NCI-H524 treated with DMSO at 0.1 percent for 48 hours (cell line): Measurements from ENCODE around the gene FBXO9.

Source experiments
- DNase-seq: peaks from one replicate; lab custom pipeline; 2025; lab: John Stamatoyannopoulos, UW

FBXO9 gene

DNA sequence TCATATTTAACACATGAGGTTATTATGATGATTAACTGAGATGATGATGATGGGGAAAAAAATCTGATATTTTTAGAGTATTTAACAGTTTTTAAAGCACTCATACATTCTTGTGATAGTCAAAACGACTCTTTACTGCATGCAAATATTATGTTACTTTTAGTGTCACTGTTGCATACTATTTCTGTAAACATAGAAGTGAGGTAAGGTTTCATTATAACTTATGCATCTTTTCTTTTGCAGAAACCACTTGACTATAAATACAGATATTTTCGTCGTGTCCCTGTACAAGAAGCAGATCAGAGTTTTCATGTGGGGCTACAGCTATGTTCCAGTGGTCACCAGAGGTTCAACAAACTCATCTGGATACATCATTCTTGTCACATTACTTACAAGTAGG lies 30.1 kb downstream of the FBXO9 start:
- DNase-seq, result no peak

DNA sequence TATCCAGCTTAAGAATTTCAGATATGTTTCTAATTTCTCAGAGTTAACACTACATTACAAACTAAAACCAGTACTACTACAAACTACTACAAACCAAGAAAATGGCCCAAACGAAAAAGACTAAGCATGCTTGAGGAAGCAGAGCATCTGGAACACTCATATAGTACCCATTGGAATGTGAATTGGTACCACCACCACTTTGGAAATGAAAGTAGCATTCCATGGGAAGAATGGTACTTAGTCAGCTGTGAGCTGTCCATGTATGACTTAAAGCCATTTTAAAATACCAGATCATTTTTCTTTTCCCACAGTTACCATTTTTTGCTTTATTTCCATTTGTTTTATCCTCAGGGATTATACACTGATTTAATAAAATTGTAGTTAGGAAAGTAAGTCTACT lies 30.5 kb downstream of the FBXO9 start:
- no peak for DNase-seq

GRCh38 chr6:53100561-53100960 lies 35.4 kb downstream of the FBXO9 start:
- no peak for DNase-seq

DNA sequence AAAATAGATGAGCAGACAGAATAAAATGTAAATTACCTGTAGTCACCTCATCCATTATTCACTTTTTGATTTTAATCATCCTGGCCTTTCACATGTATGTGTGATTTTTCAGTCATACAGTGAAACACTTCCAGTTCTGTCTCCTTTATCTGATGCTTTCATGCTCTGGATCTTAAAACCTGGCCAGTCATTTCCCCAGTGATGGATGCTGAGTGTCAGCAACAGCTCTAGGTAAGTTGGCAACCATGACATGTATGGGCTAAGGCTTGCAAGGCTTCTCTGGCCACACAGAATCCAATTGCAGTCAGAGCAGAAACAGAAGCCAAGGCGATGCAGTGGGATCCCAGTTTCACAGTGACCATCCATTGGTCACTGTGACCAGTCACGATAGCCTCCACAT lies 35.8 kb downstream of the FBXO9 start:
- DNase-seq, result no peak

DNA sequence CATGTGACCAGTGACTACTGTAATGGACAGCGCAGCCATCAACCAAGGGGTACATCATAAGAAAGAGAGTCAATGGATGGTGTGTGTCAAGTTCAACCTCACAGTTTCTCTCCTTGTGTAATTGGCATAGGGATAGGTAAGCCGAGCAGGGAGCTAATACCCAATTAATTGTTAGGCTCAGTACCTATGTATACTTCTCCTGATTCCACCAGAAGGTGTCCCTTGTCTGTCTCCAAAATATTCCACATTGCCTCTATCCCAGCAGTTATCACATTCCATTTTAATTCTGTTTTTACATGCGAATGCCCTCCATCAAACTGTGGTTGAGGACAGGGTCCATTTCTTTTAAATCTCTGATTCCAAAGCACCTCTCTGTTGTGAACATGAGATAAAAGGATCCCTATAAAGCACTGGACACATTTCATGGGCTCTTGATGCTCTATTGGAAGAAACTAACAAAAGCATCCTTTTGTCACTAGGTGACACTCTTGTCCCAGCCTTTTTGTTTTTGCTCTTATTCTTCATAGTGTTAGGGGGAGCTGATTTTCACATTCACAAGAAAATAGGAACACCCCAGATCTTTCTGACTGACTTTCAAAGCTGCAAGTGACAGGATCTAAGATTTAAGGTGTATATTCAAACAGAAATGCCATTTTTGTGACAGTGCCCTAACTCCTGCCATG lies 38.9 kb downstream of the FBXO9 start:
- no peak for DNase-seq

DNA sequence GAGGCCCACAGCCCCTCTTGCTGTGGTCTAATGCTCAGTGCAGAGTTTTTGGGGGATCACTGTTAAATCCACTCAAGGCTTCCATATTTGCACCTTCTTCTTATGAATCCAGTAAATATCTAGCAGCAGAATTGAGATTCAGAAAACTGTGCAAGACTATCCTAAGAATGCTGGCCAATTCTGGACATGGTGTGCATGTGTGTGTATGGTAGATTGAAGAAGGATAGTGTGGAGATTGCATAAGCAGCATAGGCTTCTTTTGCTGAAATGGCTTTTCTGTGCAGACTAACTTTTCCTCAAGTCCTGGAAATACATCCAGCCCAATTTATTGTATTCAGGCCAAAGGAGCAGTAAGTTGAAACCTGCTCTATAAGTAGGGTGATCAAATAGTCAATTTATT lies 39.7 kb downstream of the FBXO9 start:
- no peak for DNase-seq

DNA sequence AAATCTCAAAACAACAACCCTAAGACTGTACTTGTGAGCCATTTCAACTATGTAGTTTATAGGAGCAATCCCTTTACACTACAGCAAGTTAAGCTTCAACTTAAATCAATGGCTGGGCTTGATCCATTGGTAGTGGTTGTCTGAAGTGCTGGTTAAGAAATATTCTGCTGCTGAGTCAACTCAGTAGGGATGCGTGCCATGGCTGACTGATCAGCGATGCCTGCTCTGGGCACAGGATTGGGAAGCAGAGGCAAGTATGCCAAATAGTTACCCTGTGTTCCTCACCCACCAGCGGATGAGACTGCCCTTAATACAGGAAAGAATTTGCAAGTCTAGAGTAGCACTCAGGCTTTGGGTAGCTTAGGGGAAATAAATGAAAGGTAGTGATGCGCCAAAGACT lies 41.9 kb downstream of the FBXO9 start:
- no peak for DNase-seq

- no peak for DNase-seq
These were observed 44.4 kb downstream of the FBXO9 start for GRCh38 chr6:53109612-53110011.

DNA sequence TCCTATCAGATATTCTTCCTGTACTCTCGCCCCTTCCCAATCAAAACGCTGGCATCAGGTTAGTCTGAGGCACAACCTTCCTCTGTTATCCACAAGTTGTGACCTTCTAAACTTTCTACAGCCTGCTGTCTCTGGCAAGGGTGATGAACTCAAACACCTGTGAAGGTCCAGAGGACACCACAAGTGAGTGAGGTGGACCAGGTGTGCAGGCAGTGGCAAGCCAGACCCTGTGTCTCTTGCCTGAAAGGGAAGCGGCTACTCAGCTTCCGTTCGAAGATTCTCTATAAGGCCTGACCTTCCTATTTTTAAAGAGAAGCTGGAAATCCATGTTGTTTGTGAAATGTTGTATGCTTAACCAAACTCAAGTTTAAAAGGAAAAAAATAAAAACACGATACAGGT lies 46.7 kb downstream of the FBXO9 start:
- no peak for DNase-seq

DNA sequence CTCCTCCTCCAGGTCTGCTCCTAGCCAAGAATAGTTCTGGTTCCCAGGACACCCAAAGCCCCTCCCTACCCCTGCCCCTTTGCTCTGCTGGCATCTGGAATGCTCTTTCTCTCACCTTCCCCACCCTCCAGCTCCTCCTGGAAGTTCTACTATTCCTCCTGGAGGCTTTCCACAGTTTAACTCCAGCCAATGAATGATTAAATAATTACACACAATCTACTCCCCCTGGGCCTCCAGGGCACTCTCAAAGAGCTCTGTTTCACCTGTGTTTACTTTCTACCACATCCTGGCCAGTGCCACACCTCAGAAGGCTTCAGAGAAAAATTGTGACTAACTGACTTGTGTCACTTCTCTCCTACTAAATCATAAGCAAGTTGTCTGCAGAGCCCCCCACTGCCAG lies 47.2 kb downstream of the FBXO9 start:
- DNase-seq, result no peak

GRCh38 chr6:53112871-53113270 lies 47.7 kb downstream of the FBXO9 start:
- DNase-seq, result no peak

GRCh38 chr6:53113742-53114141 lies 48.5 kb downstream of the FBXO9 start:
- DNase-seq, result no peak

GRCh38 chr6:53115113-53115512 lies 49.9 kb downstream of the FBXO9 start:
- DNase-seq, result no peak

DNA sequence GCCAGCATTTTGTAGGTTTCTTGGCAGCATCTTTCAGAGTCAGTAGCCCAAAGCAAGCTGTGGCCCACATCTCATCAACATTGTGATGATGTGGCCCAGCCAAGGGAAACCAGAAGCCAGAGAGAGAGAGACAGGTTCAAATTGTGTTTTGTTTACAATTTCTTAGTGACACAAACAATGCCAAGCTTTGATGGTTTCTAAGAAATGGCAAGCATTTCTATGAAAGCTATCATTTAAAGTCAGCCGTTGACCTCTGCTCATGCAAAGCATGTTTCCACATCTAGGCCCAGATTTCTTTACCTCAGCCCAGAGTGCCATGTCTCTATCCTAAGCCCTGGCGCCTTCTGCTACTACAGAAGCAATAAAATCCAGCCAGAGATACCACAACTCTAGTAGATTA lies 50.5 kb downstream of the FBXO9 start:
- DNase-seq, result no peak

GRCh38 chr6:53119349-53119748 lies 54.1 kb downstream of the FBXO9 start:
- no peak for DNase-seq

GRCh38 chr6:53119772-53120409 lies 54.7 kb downstream of the FBXO9 start:
- DNase-seq, result no peak

DNA sequence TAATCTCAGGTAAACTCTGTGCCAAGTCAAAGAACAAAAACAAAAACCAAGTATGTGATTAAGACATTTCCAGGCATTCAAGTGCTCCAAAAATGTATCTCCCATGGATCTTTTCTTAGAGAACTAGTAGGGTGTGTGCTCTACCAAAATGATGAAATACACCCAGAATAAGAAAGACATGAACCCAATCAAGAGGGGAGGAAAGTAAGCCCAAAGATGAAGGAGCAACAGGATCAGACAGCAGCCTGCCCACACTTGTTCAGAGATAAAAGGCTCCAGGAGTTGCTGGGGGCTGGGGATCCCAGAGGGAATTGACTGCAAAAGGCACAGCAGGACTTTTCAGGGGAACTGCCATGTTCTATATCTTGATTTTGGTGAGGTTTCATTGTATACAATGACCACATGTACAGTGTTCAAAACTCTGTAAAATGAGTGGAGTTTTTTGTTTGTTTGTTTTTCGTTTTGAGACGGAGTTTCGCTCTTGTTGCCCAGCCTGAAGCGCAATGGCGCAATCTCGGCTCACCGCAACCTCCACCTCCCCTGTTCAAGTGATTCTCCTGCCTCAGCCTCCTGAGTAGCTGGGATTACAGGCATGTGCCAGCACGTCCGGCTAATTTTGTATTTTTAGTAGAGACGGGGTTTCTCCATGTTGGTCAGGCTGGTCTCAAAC lies 59.1 kb downstream of the FBXO9 start:
- DNase-seq, result no peak

DNA sequence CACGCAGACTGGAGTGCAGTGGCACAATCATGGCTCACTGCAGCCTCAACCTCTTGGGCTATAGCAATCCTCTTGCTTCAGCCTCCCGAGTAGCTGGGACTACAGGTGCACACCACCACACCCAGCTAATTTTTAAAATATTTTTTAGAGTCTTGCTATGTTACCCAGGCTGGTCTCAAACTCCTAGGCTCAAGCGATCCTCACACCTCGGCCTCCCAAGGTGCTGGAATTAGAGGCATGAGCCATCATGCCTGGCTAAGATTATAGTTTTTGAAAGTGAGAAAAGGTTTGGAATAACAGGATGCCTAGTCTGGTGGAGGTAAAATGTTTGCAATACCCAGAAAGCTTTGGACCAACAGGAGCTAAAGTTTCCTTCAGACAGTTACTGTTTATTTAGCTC lies 60.1 kb downstream of the FBXO9 start:
- DNase-seq, result no peak

DNA sequence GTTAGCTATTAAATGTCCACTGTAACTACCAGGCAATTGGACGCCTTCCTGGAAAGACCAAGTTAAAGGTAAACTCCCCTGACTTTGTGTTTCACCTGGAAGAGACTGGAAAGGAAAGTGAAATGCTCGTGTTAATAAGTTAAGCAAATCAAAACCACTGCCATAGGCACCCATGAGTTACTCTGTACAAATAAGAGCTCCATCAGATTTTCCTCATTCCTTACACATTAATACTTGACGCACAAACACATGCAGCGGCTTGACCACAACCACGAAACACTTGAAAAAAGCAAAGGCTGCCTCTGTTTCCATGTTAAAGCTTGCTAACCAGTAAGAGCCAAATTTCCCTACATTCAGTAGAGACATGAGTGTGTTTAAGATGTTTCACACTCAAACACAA lies 63.6 kb downstream of the FBXO9 start:
- DNase-seq, result no peak

DNA sequence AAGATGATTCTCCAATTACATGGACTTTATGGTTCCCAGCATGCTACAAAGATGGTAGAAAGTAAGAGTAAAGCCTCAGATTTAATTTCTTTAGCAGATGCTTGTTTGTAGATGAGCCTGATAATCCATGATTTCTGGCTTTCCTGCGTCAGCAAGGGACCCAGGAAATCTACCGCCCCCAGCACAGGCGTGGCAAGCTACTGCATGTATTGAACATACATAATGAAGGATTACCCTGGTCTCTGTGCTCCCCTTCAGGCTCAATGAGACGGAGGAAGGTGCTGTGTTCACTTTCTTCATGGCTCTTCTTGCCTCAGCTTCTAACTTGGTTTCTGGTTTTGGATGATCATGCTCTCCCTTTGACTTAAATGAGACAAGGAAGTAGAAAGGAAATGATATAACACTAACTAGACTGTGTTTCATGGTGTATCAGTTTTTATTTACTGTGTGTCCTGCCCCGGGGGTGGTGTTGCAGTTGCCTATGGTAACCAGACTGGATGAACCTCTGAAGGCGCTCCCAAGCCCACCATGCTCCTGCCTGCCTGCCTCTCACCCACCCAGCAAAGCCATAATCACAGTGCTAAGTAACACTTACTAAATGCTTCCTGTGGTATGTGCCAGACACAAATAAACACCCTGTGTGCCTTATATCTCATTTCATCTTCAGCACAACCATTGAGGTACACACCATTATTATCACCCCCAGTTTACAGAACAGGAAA lies 65.5 kb downstream of the FBXO9 start:
- no peak for DNase-seq

GRCh38 chr6:53133961-53134360 lies 68.8 kb downstream of the FBXO9 start:
- DNase-seq, result no peak

- no peak for DNase-seq
These were observed 69.5 kb downstream of the FBXO9 start for GRCh38 chr6:53134601-53135235.
